ENCODE data around the gene SRXN1. TPM values are rescaled to one million over a fixed set of nuclear protein-coding genes. Genes with fewer than 3 reads are reported as not detected.

Gene SRXN1
- total RNA-seq, 2 donors from 2014 or later = 8.7 to 12.7 TPM

DNA sequence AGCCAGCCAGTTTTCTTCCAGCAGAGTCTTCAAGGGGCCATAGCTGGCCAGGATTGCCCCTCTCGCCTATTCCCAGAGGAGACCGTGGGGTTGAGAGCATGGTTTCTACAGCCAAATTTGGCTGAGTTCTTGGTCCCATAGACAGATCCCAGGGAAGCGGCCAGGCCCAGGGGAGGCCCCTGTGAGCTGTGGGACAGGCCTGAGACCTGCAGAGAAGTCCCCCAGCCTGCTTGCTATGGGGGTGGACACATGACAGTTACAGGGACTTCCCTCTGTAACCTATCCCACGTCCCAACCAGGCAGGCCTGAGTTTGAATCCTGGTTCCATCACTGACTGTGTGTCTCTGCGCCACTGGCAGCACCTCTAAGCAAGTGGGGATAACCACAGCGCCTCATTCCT lies 45.5 kb downstream of the SRXN1 start:
- no peak overlapping the region for H3K27ac Mint-ChIP-seq
- H3K36me3 Mint-ChIP-seq = no peaks in the 10 kb centered on the region
- no peak for DNase-seq (ENCODE audit: low spot score in 2 of 2)
- H3K9me3 Mint-ChIP-seq = no peaks in the 10 kb centered on the region
- ATAC-seq = peak in 1 of 2 donors; percentile 28

DNA sequence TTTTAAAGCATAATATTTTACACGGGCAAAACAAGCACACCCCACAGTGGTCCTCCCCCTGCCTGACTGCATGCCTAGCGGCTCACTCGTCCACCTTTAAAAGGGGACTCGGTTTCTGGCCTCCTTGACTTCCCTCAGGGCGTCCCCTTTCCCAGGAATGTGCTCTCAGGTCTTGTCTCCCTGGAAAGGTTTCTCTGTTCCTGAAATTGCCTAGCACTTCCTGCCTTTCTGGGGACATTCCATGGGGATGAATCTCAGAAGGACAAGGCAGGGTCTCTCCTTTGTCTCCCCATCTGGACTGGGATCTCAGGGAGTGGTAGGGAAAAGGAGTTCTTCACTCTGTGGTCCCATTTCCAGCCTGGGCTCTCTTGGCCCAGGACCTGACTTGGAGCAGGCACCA lies 47.8 kb downstream of the SRXN1 start:
- no peaks in the 10 kb centered on the region for H3K9me3 Mint-ChIP-seq
- no peak overlapping the region for H3K27ac Mint-ChIP-seq
- DNase-seq (ENCODE audit: low spot score in 2 of 2) = no peak
- no peak for ATAC-seq
- no peaks in the 10 kb centered on the region for H3K36me3 Mint-ChIP-seq

DNA sequence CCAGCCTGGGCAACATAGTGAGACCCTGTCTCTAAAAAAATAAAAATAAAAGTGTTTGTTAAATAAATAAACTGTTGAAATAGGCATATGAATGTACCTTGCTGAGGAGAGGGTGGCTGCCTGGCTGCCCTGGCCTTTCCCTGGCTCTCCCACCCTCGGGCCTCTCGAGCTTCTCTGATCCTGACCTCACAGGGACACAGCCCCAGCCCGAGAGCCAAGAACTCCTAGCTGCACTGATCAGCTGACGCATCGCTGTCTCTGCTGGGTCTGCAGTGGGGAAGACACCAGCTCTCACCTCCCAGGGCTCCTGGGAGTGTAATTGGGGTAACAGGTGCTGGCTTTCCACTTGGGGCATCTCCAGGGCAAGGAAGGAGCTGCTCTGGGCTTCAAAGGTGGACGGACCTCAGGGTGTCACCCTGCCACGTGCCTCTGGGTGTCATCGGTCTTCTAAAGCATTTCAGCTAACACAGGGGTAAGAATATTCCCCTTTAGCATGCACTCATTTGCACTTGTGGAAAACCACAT lies 49.8 kb downstream of the SRXN1 start:
- no peak for ATAC-seq
- no peaks in the 10 kb centered on the region for H3K36me3 Mint-ChIP-seq
- no peak for DNase-seq (ENCODE audit: low spot score in 2 of 2)
- H3K27ac Mint-ChIP-seq = no peak overlapping the region
- no peaks in the 10 kb centered on the region for H3K9me3 Mint-ChIP-seq

DNA sequence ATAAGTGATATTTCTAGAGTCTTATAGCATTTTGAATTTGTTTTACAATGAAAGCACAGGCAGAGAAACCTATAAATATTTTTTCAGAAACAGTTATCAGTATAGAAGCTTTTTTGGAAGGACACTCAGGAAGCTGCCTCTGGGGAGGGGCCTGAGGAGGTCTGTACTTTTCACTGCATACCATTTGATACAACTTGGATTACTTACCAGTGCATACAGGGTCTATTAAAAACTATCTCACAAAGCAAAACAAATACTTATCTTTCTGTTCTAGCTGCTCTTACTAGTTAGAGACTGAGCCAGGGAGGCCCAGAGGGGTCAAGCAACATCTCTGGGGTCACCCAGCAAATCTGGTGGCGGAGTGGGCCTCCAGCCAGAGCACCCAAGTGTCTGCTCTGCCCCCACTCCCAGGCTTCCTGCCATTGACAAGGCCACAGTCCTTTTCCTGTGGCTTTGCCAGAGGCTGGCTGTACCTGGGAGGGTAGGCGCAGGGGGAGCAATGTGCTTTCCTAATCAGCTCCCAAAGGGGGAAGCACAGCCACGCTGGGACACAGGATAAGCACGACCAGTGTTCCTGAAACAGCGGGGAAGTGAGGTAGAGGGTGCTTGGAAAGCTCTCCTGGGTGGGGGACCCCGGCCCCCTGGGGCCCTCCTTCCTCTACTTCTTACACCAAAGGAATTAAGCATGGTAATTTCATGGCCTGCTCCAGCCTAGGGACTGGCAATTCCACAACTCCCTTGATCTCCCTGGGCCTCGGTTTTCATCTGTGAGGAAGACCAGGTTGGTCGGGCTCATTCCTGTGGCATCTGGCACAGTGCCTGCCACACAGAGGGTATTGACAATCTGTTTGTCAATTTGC lies 50.7 kb downstream of the SRXN1 start:
- DNase-seq (ENCODE audit: low spot score in 2 of 2) = no peak
- ATAC-seq = no peak
- Mint-ChIP-seq H3K9me3 (no peaks in the 10 kb centered on the region), H3K36me3 (no peaks in the 10 kb centered on the region), H3K27ac (no peak overlapping the region)

DNA sequence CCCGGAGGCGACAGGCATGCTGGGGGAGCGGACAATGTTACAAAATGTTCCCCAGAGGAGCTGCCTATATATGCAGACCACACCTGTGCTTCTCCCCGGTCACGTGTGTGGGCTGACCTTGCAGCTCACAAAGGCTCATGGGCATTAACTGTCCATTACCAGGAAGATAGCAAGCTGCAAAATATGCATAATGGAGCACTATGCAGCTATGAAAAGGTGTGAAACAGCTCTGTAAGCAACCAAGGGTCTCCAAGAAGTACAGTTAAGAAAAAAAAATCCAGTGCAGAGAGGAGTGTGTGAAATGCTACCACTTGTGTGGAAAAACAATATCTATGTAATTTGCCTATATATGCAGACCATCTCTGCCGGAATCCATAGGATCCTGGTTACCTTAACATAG lies 52.3 kb downstream of the SRXN1 start:
- Mint-ChIP-seq H3K27ac (no peak overlapping the region), H3K9me3 (no peaks in the 10 kb centered on the region), H3K36me3 (no peaks in the 10 kb centered on the region)
- ATAC-seq (no peak), DNase-seq (ENCODE audit: low spot score in 2 of 2) (no peak)

DNA sequence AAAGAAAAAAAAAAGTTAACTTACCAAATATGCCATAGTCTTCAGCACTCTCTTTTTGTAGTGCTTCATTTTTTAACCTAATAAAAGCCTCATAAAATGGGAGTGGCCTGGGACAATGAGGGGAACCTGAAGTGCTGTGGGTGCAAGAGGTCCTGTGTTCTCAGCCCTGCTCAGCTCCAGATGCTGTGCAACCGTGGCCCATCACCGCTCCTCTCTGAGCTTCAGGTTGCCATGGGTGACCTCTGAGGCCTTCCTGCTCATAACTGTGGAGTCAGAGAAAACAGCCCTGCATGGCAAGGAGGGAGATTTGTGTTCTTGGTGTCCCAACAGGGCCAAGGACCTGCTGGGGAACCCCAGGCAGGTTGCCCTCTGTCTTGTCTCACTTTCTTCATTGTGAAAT lies 52.9 kb downstream of the SRXN1 start:
- Mint-ChIP-seq H3K36me3 (no peaks in the 10 kb centered on the region), H3K27ac (no peak overlapping the region), H3K9me3 (no peaks in the 10 kb centered on the region)
- ATAC-seq = no peak
- DNase-seq (ENCODE audit: low spot score in 2 of 2) = no peak

DNA sequence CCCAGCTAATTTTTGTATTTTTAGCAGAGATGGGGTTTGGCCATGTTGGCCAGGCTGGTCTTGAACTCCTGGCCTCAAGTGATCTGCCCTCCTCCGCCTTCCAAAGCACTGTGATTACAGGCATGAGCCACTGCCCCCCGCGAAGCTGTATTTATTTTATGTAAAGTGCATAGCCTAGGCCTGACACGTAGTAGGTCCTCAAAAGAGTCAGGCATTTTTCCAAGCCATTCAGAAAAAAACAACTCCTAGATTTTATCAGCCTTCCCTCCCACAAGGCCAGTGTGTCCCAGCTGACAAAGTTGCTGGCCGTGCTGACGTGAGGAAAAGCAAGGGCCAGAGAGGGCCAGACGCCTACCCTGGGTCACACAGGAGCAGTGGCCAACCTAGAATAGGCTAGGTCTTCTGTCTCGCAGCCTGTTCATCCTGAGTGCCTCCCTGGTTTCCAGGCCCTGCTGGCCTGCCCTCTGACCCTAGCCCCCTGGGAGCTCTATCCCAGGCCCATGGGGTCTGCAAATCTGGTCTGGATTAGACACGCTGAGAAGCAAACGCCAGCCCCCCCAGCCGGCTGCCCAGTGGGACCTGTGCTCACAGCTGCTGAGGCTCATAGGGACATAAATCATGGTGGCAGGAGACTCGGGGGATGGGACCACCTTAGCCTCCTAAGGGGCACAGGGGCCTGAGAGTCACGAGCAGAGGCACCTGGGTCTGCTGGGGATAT lies 54.7 kb downstream of the SRXN1 start:
- Mint-ChIP-seq H3K27ac (no peak overlapping the region), H3K9me3 (no peaks in the 10 kb centered on the region)
- no peak for ATAC-seq

DNA sequence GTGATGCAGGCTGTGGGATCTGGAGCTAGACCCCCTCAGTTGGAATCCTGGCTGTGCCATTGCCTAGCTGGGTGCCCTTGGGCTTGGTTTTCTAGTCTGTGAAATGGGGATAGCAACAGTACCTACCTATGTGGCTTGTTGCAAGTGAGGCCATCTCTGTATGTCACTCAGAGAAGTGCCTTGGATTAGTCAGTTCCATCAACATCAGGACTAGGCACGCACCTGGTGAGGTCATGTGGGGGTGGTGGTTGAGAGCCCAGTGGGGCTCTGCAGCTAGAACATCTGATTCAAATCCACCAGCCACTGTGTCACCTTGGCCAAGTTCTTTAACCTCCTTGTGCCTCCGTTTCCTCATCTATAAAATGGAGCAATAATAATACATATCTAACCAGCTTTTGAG lies 55.4 kb downstream of the SRXN1 start:
- no peaks in the 10 kb centered on the region for H3K36me3 Mint-ChIP-seq
- no peak overlapping the region for H3K27ac Mint-ChIP-seq
- H3K9me3 Mint-ChIP-seq = no peaks in the 10 kb centered on the region
- no peak for DNase-seq (ENCODE audit: low spot score in 2 of 2)
- no peak for ATAC-seq

More for the DNA sequence above, 54.7 kb downstream of the SRXN1 start:
- no peak for DNase-seq (ENCODE audit: low spot score in 2 of 2)
- H3K36me3 Mint-ChIP-seq = no peaks in the 10 kb centered on the region

Other genes starting within 250 kb of the SRXN1 start
- 100 to 1,000 TPM; 113 to 150 TPM for gene RBCK1, start 244.9 kb downstream of the SRXN1 start, total RNA-seq
- gene TBC1D20, start 190.7 kb downstream of the SRXN1 start, total RNA-seq = 10 to 100 TPM; 20.2 to 23.9 TPM
- 100 to 1,000 TPM; 154 to 202 TPM for gene CSNK2A1, start 109.4 kb downstream of the SRXN1 start, total RNA-seq
- under 1 TPM in 1 of 2 donors, not detected in 1; 0.41 TPM for gene TCF15, start 42.9 kb downstream of the SRXN1 start, total RNA-seq
- not detected for gene SCRT2, start 22.6 kb upstream of the SRXN1 start, total RNA-seq
- not detected for gene SLC52A3, start 115.3 kb upstream of the SRXN1 start, total RNA-seq
- 10 to 100 TPM; 12.0 to 25.7 TPM for gene FAM110A, start 180.5 kb upstream of the SRXN1 start, total RNA-seq

Measured in activated naive CD4-positive, alpha-beta T cell treated with anti-CD3 and anti-CD28 coated beads, Interleukin-2, amount 50 U/mL, for 72 hours (primary cell).